Neural cell (in vitro differentiated cells): ENCODE measurements around the gene NSMF. TPM values are rescaled to one million over a fixed set of nuclear protein-coding genes. Genes with fewer than 3 reads are reported as not detected.

Experiments used
- H2AFZ ChIP-seq: fragments of 200-600, 300-800 bp; sonication (generic), shearing (Covaris generic); 2 replicates; pipeline ENCODE4 v1.6.0; 2014; ENCODE audit warnings: low read depth, mild to moderate bottlenecking, antibody characterized with exemption, low read length, moderate library complexity
- H3F3A ChIP-seq: fragments of 200-600 bp; shearing (Covaris generic); 2 replicates; pipeline ENCODE4 v1.6.1; 2016; ENCODE audit warnings: mild to moderate bottlenecking, moderate library complexity, mixed read lengths, antibody characterized with exemption, low read length; ENCODE audit not compliant: insufficient read depth, poor library complexity, severe bottlenecking
- H3K27ac ChIP-seq: fragments of 200-600, 300-800 bp; sonication (generic), shearing (Covaris generic); 2 replicates; pipeline ENCODE4 v1.5.1; 2014; ENCODE audit warnings: mild to moderate bottlenecking, low read length, moderate library complexity
- H3K27me3 ChIP-seq: fragments of 300-800, 200-600 bp; sonication (generic), shearing (Covaris generic); 2 replicates; pipeline ENCODE4 v1.6.0; 2014; ENCODE audit warnings: mild to moderate bottlenecking, low read depth, low read length, moderate library complexity; ENCODE audit not compliant: insufficient read depth
- H3K36me3 ChIP-seq: fragments of 300-800, 200-600 bp; sonication (generic), shearing (Covaris generic); 2 replicates; pipeline ENCODE4 v1.5.1; 2014; ENCODE audit warnings: mild to moderate bottlenecking, antibody characterized with exemption, low read length, moderate library complexity; ENCODE audit not compliant: insufficient read depth
- H3K4me2 ChIP-seq: fragments of 300-800, 200-600 bp; sonication (generic), shearing (Covaris generic); 2 replicates; pipeline ENCODE4 v1.6.0; 2014; ENCODE audit warnings: mild to moderate bottlenecking, low read length
- H3K4me3 ChIP-seq: fragments of 300-800, 200-600 bp; sonication (generic), shearing (Covaris generic); 2 replicates; pipeline ENCODE4 v1.5.1; 2014; ENCODE audit warnings: mild to moderate bottlenecking, low read length, moderate library complexity
- H3K79me2 ChIP-seq: fragments of 200-600 bp; shearing (Covaris generic); replicated peaks from 2 replicates; pipeline ENCODE4 v1.6.0; 2014; ENCODE audit warnings: mild to moderate bottlenecking, low read length, moderate library complexity; ENCODE audit not compliant: insufficient read depth
- H3K9ac ChIP-seq: fragments of 300-800, 200-600 bp; sonication (generic), shearing (Covaris generic); 2 replicates; pipeline ENCODE4 v1.6.1; 2016; ENCODE audit warnings: mild to moderate bottlenecking, low read length, mixed read lengths
- H3K9me2 ChIP-seq: fragments of 200-600 bp; shearing (Covaris generic); 2 replicates; pipeline ENCODE4 v1.6.1; 2016; ENCODE audit warnings: mild to moderate bottlenecking, low read length, mixed read lengths; ENCODE audit not compliant: insufficient read depth
- H3K9me3 ChIP-seq: fragments of 200-600, 300-800 bp; sonication (generic), shearing (Covaris generic); 2 replicates; pipeline ENCODE4 v1.6.1; 2016; ENCODE audit warnings: mild to moderate bottlenecking, mixed run types, low read length, moderate library complexity, mixed read lengths
- H4K20me1 ChIP-seq: fragments of 200-600 bp; shearing (Covaris generic); 2 replicates; pipeline ENCODE4 v1.6.1; 2016; ENCODE audit warnings: mild to moderate bottlenecking, mixed run types; ENCODE audit not compliant: insufficient read depth
- CTCF ChIP-seq: fragments of 450-650 bp; IDR thresholded peaks from 2 replicates; pipeline ENCODE4 v1.5.1; 2014; ENCODE audit warnings: antibody characterized with exemption, mild to moderate bottlenecking, moderate library complexity; ENCODE audit not compliant: poor library complexity, severe bottlenecking
- EP300 ChIP-seq: fragments of 450-650 bp; conservative IDR thresholded peaks from 2 replicates; pipeline ENCODE4 v1.6.1; 2014; ENCODE audit warnings: antibody characterized with exemption, mild to moderate bottlenecking, moderate library complexity; ENCODE audit not compliant: poor library complexity, severe bottlenecking
- MXI1 ChIP-seq: fragments of 450-650 bp; conservative IDR thresholded peaks from 2 replicates; pipeline ENCODE4 v1.6.1; 2014; ENCODE audit warnings: antibody characterized with exemption, mild to moderate bottlenecking; ENCODE audit not compliant: poor library complexity, severe bottlenecking
- POLR2AphosphoS5 ChIP-seq: IDR thresholded peaks from 2 replicates; pipeline ENCODE4 v1.6.1; 2012
- RAD21 ChIP-seq: fragments of 450-650 bp; conservative IDR thresholded peaks from 2 replicates; pipeline ENCODE4 v1.6.1; 2014; ENCODE audit warnings: antibody characterized with exemption, mild to moderate bottlenecking, moderate library complexity
- REST ChIP-seq: IDR thresholded peaks from 2 replicates; pipeline ENCODE4 v1.6.1; 2012; ENCODE audit warnings: borderline replicate concordance
- SMC3 ChIP-seq: fragments of 450-650 bp; conservative IDR thresholded peaks from 2 replicates; pipeline ENCODE4 v1.6.1; 2014; ENCODE audit warnings: antibody characterized with exemption, mild to moderate bottlenecking, moderate library complexity; ENCODE audit not compliant: poor library complexity
- TAF1 ChIP-seq: IDR thresholded peaks from 2 replicates; pipeline ENCODE4 v1.6.1; 2012; ENCODE audit warnings: low read depth
- polyA plus RNA-seq: library from polyadenylated mRNA; depleted of rRNA; stranded (reverse); fragments of >200 nt; gene quantifications from 2 replicates; pipeline ENCODE4 v1.2.3, GENCODE V29; 2014

Gene NSMF
- polyA plus RNA-seq, 1 donor from 2014 or later = 51.2 TPM

GRCh38 chr9:137426018-137426681 lies 33.0 kb downstream of the NSMF start:
- Histone ChIP-seq H2AFZ (no peak overlapping the region), H3F3A (no peaks in the 10 kb centered on the region), H3K4me3 (no peak overlapping the region), H3K36me3 (no peaks in the 10 kb centered on the region), H3K9me2 (no peaks in the 10 kb centered on the region), H3K27me3 (no peaks in the 10 kb centered on the region), H3K4me2 (no peak overlapping the region), H3K27ac (no peak overlapping the region), H3K79me2 (peaks cover 9% of the 10 kb centered on the region), H3K9ac (no peak overlapping the region), H3K9me3 (no peaks in the 10 kb centered on the region), H4K20me1 (no peaks in the 10 kb centered on the region)
- TF ChIP-seq REST = no peak
- TF ChIP-seq SMC3 = no peak
- no peak for TF ChIP-seq CTCF
- no peak for TF ChIP-seq RAD21
- no peak for TF ChIP-seq POLR2AphosphoS5
- TF ChIP-seq TAF1 = no peak

- H3K27ac ChIP-seq = no peak overlapping the region
- peaks cover 16% of the 10 kb centered on the region for H3K79me2 ChIP-seq
- H2AFZ ChIP-seq = no peak overlapping the region
- no peak for TF ChIP-seq MXI1
- TF ChIP-seq REST = no peak
- TF ChIP-seq POLR2AphosphoS5 = no peak
- no peak for TF ChIP-seq EP300
- TF ChIP-seq SMC3 = no peak
- TF ChIP-seq CTCF = no peak
- TF ChIP-seq RAD21 = no peak
- no peak overlapping the region for H3K9ac ChIP-seq
- H4K20me1 ChIP-seq = no peaks in the 10 kb centered on the region
- H3K4me2 ChIP-seq = no peak overlapping the region
- no peaks in the 10 kb centered on the region for H3K9me3 ChIP-seq
- H3F3A ChIP-seq = no peaks in the 10 kb centered on the region
- H3K36me3 ChIP-seq = no peaks in the 10 kb centered on the region
- H3K4me3 ChIP-seq = peak overlapping the region; percentile 82
- H3K9me2 ChIP-seq = no peaks in the 10 kb centered on the region
- H3K27me3 ChIP-seq = no peaks in the 10 kb centered on the region
These were observed 35.4 kb downstream of the NSMF start for GRCh38 chr9:137423514-137424291.
